HepG2 (cell line): ENCODE results near the gene PIK3CB. TPM values are rescaled to one million over a fixed set of nuclear protein-coding genes. Genes with fewer than 3 reads are reported as not detected.

Experiments used
- CREB3 ChIP-seq: sonication (generic); formaldehyde crosslinking; IDR thresholded peaks from 2 replicates; pipeline ENCODE4 v1.5.0; 2020; ENCODE audit warnings: missing genetic modification reagents
- E2F2 ChIP-seq: sonication (generic); formaldehyde crosslinking; IDR thresholded peaks from 2 replicates; pipeline ENCODE4 v1.4.0; 2020; ENCODE audit warnings: missing genetic modification reagents, borderline replicate concordance
- FOSL2 ChIP-seq: sonication (generic); formaldehyde crosslinking; IDR thresholded peaks from 2 replicates; pipeline ENCODE4 v1.4.0; 2020; ENCODE audit warnings: missing genetic modification reagents
- FOXP1 ChIP-seq, 2 experiments: fragments of 450-650 bp in 1 of 2; IDR thresholded peaks; 2 replicates each; pipeline ENCODE4 v1.6.1; 2017 to 2018; ENCODE audit warnings: antibody characterized with exemption in 1 of 2
- HOMEZ ChIP-seq: IDR thresholded peaks from 2 replicates; pipeline ENCODE4 v1.6.1; 2016; ENCODE audit warnings: low read depth
- IRF1 ChIP-seq: sonication (generic); formaldehyde crosslinking; IDR thresholded peaks from 2 replicates; pipeline ENCODE4 v1.4.0; 2020; ENCODE audit warnings: low read depth, mild to moderate bottlenecking, missing genetic modification reagents
- MED1 ChIP-seq: sonication (generic); formaldehyde crosslinking; IDR thresholded peaks from 2 replicates; pipeline ENCODE4 v1.4.0; 2020; ENCODE audit warnings: missing genetic modification reagents
- MXI1 ChIP-seq: IDR thresholded peaks from 3 replicates; pipeline ENCODE4 v1.6.1; 2012; ENCODE audit warnings: low read depth, low read length, inconsistent platforms, borderline replicate concordance
- POGK ChIP-seq: sonication (generic); formaldehyde crosslinking; conservative IDR thresholded peaks from 2 replicates; pipeline ENCODE4 v1.8.0; 2022; ENCODE audit warnings: mild to moderate bottlenecking, moderate library complexity, missing genetic modification reagents
- RFXANK ChIP-seq: IDR thresholded peaks from 2 replicates; pipeline ENCODE4 v1.6.1; 2016
- TBX2 ChIP-seq: sonication (generic); formaldehyde crosslinking; IDR thresholded peaks from 2 replicates; pipeline ENCODE4 v1.5.0; 2020; ENCODE audit warnings: missing genetic modification reagents, mild to moderate bottlenecking, borderline replicate concordance
- USF2 ChIP-seq, 2 experiments: sonication (generic) in 1 of 2; formaldehyde crosslinking in 1 of 2; IDR thresholded peaks; 2 replicates each; pipeline versions ENCODE4 v1.5.1 to v1.6.1; 2011 to 2020; ENCODE audit warnings: borderline replicate concordance in 1 of 2, low read depth in 1 of 2, low read length in 1 of 2, mild to moderate bottlenecking in 1 of 2, missing genetic modification reagents in 1 of 2, moderate library complexity in 1 of 2
- ZNF354B ChIP-seq: sonication (generic); formaldehyde crosslinking; IDR thresholded peaks from 2 replicates; pipeline ENCODE4 v1.8.0; 2022; ENCODE audit warnings: mild to moderate bottlenecking, missing genetic modification reagents
- ZNF382 ChIP-seq: sonication (generic); formaldehyde crosslinking; IDR thresholded peaks from 2 replicates; pipeline ENCODE4 v1.5.0; 2020; ENCODE audit warnings: missing genetic modification reagents, mild to moderate bottlenecking, borderline replicate concordance
- ZNF710 ChIP-seq: sonication (generic); formaldehyde crosslinking; IDR thresholded peaks from 2 replicates; pipeline ENCODE4 v1.5.0; 2020; ENCODE audit warnings: mild to moderate bottlenecking, missing genetic modification reagents, borderline replicate concordance
- ZNF737 ChIP-seq: sonication (generic); formaldehyde crosslinking; IDR thresholded peaks from 2 replicates; pipeline ENCODE4 v1.5.0; 2020; ENCODE audit warnings: missing genetic modification reagents, mild to moderate bottlenecking, borderline replicate concordance
- ZNF747 ChIP-seq: sonication (generic); formaldehyde crosslinking; IDR thresholded peaks from 2 replicates; pipeline ENCODE4 v1.8.1; 2023; ENCODE audit warnings: missing genetic modification reagents, mild to moderate bottlenecking, borderline replicate concordance
- ZNF766 ChIP-seq: sonication (generic); formaldehyde crosslinking; IDR thresholded peaks from 2 replicates; pipeline ENCODE4 v1.5.0; 2020; ENCODE audit warnings: missing genetic modification reagents, borderline replicate concordance
- polyA plus RNA-seq, 8 experiments: library from polyadenylated mRNA; depleted of rRNA in 3 of 8; stranded (reverse) in 7 of 8; unstranded in 1 of 8; fragments of >200 nt; fragmentation: Illumina TruSeq in 4 of 8; extraction: Trizol in 4 of 8; gene quantifications; 2 replicates each; pipeline versions ENCODE4 v1.2.1 to v1.2.3, GENCODE V29; 2011 to 2016; ENCODE audit warnings: low read depth in 4 of 8, missing spikeins in 1 of 8, mixed read lengths in 1 of 8; ENCODE audit not compliant: insufficient read depth in 1 of 8
- total RNA-seq, 5 experiments: library from RNA; depleted of rRNA; stranded (reverse); fragments of >200 nt; fragmentation: Illumina TruSeq; extraction: Trizol; gene quantifications; 2 replicates each; pipeline ENCODE4 v1.2.3, GENCODE V29; 2016; ENCODE audit warnings: low read depth in 1 of 5

The PIK3CB gene
- total and polyA plus RNA-seq, 2 of the 13 experiments (the other 11 are each of a cell fraction or from before 2014, with no cell fraction given): 6.6 to 18.7 TPM

- TF ChIP-seq E2F2 (CRISPR knock-in tag) (no peak), ZNF747 (CRISPR knock-in tag) (no peak; the same call in 1 of the 2 replicates), USF2 (IDR thresholded peaks at IDR 0.05; ENCODE audit: low read depth, low read length) (no peak), USF2 (CRISPR knock-in tag; IDR thresholded peaks at IDR 0.05; ENCODE audit: borderline replicate concordance) (no peak), IRF1 (CRISPR knock-in tag) (no peak), ZNF382 (CRISPR knock-in tag) (no peak), FOXP1 (IDR thresholded peaks at IDR 0.05) (no peak), FOXP1 (CRISPR knock-in tag; IDR thresholded peaks at IDR 0.05) (peak; percentile 37; the same call in 1 of the 2 replicates), ZNF354B (CRISPR knock-in tag) (no peak), TBX2 (CRISPR knock-in tag) (peak; percentile 24; the same call in 1 of the 2 replicates), RFXANK (CRISPR knock-in tag) (no peak), ZNF766 (CRISPR knock-in tag) (no peak), MED1 (CRISPR knock-in tag) (no peak), HOMEZ (CRISPR knock-in tag) (peak; percentile 28; the same call in 1 of the 2 replicates), FOSL2 (CRISPR knock-in tag) (no peak), CREB3 (CRISPR knock-in tag) (no peak), ZNF710 (CRISPR knock-in tag) (peak; percentile 76; the same call in 1 of the 2 replicates), POGK (CRISPR knock-in tag) (no peak), ZNF737 (CRISPR knock-in tag) (no peak), MXI1 (no peak)
These were observed 145.8 kb downstream of the PIK3CB start (continued) for GRCh38 chr3:138688871-138689299.
